Karpas-422 (cell line): ENCODE measurements around the gene ZDHHC22. TPM values are rescaled to one million over a fixed set of nuclear protein-coding genes. Genes with fewer than 3 reads are reported as not detected.

Experiments
- DNase-seq: peaks from one replicate; pipeline ENCODE4 v3.0.0-alpha.2; 2015
- H2AFZ ChIP-seq: fragments of 200-600 bp; sonication (generic); 2 replicates; pipeline ENCODE4 v1.6.1; 2014; ENCODE audit warnings: antibody characterized with exemption, low read length, mixed read lengths
- H3K27ac ChIP-seq: fragments of 200-600 bp; sonication (generic); 2 replicates; pipeline ENCODE4 v1.5.1; 2014; ENCODE audit warnings: mild to moderate bottlenecking, low read length, moderate library complexity
- H3K27me3 ChIP-seq: fragments of 200-600 bp; sonication (generic); 2 replicates; pipeline ENCODE4 v1.6.1; 2014; ENCODE audit warnings: low read length, mixed read lengths
- H3K36me3 ChIP-seq: fragments of 200-600 bp; sonication (generic); 2 replicates; pipeline ENCODE4 v1.6.1; 2014; ENCODE audit warnings: low read length, mixed read lengths; ENCODE audit not compliant: insufficient read depth
- H3K4me1 ChIP-seq: fragments of 200-600 bp; sonication (generic); 2 replicates; pipeline ENCODE4 v1.6.1; 2014; ENCODE audit warnings: mild to moderate bottlenecking, low read length, mixed read lengths
- H3K4me2 ChIP-seq: fragments of 200-600 bp; sonication (generic); 2 replicates; pipeline ENCODE4 v1.6.1; 2014; ENCODE audit warnings: low read length, low read depth, mild to moderate bottlenecking; ENCODE audit not compliant: poor library complexity, severe bottlenecking
- H3K4me3 ChIP-seq: fragments of 200-600 bp; sonication (generic); 2 replicates; pipeline ENCODE4 v1.5.1; 2014; ENCODE audit warnings: mild to moderate bottlenecking, antibody characterized with exemption, low read length, mixed read lengths
- H3K79me2 ChIP-seq: fragments of 200-600 bp; sonication (generic); 2 replicates; pipeline ENCODE4 v1.6.1; 2014; ENCODE audit warnings: mild to moderate bottlenecking, low read length, mixed read lengths
- H3K9ac ChIP-seq: fragments of 200-600 bp; sonication (generic); 2 replicates; pipeline ENCODE4 v1.6.0; 2014; ENCODE audit warnings: low read length
- H3K9me2 ChIP-seq: fragments of 200-600 bp; sonication (generic), shearing (Covaris generic); replicated peaks from 2 replicates; pipeline ENCODE4 v1.6.0; 2014; ENCODE audit warnings: mild to moderate bottlenecking, low read length, moderate library complexity; ENCODE audit not compliant: insufficient read depth
- H3K9me3 ChIP-seq: fragments of 300-700, 200-600 bp; sonication (generic); 2 replicates; pipeline ENCODE4 v1.6.1; 2014; ENCODE audit warnings: low read length, mixed read lengths
- H4K20me1 ChIP-seq: fragments of 200-600 bp; sonication (generic); 2 replicates; pipeline ENCODE4 v1.6.1; 2014; ENCODE audit warnings: mild to moderate bottlenecking, antibody characterized with exemption, low read length, low read depth; ENCODE audit not compliant: insufficient read depth
- total RNA-seq: library from RNA; depleted of rRNA; stranded (reverse); fragments of >200 nt; shearing (Covaris generic); gene quantifications from 2 replicates; pipeline ENCODE4 v1.2.3, GENCODE V29; 2014; ENCODE audit warnings: low replicate concordance

Gene ZDHHC22
- total RNA-seq, 1 experiment from 2014 or later: not detected

DNA sequence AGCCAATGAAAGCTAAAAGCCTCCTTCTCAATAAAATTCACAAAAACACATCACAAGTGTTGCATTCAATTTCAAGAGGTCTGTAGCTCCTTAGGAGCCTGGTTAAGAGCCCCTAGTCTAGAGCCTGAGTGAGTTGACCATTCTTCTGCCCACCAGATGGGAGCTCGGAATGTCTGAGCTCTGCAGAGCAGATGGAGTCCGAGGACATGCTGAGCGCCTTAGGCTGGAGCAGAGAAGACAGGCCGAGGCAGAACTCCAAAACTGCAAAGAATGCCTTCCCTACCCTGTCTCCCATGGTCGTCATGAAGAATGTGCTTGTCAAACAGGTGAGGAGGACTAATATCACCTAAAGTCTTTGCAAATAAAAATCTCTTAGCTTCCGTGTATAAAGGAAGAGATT, 31.9 kb downstream of the ZDHHC22 start:
- H3K4me2 ChIP-seq: no peak overlapping the region
- H3K27me3 ChIP-seq: no peaks in the 10 kb centered on the region
- 0 out of 2 replicates have a peak, but pooled peaks cover under 1% of the 10 kb centered on the region for H3K79me2 ChIP-seq
- peaks cover 3% of the 10 kb centered on the region; the same call in 1 of the 2 replicates for H4K20me1 ChIP-seq
- no peaks in the 10 kb centered on the region for H3K4me1 ChIP-seq
- no peak overlapping the region for H3K27ac ChIP-seq
- no peak for DNase-seq
- no peak overlapping the region for H3K4me3 ChIP-seq
- H3K36me3 ChIP-seq: peaks cover 16% of the 10 kb centered on the region
- no peak overlapping the region for H3K9ac ChIP-seq
- H3K9me3 ChIP-seq: no peaks in the 10 kb centered on the region
- no peak overlapping the region for H2AFZ ChIP-seq
- H3K9me2 ChIP-seq: no peaks in the 10 kb centered on the region

DNA sequence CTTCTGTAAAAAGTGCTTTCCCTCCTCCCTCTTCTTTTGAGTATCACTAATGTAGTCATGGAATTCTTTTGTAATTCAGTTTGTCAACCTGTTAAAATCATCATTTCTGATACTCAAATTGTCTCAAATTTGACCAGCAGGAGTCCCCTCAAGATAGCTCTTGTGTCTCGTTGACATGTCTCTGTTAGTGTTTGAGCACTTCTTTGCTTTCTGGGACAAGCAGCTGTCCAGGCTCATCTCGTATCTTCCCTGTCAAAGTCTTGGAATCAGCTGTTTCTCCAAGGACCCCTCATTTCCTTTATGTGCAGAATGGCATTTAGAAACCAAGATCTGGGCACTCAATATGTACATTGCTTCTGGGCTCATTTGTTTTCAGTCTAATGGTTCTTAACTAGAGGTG, 32.8 kb downstream of the ZDHHC22 start:
- H3K27ac ChIP-seq: no peak overlapping the region
- peaks cover 9% of the 10 kb centered on the region; the same call in 1 of the 2 replicates for H3K36me3 ChIP-seq
- peaks cover 8% of the 10 kb centered on the region for H3K79me2 ChIP-seq

DNA sequence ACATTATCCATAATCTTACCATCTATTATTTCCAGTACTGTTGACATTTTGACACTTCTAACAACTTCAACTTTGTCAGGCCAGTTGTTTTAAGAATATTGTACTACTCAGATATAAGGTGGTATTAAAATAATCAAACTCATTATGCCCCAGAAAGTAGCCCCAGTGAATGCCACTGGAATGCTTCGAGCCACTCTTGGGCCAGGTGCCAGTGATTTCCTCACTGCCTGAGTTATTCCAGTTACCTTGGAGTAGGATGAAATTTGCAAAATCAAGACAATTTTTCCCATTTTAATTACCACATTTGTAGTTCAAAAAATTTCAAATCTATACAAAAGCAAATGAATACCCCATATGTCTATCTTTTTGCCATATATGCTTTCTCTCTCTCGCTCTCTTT, 34.4 kb downstream of the ZDHHC22 start:
- H3K36me3 ChIP-seq: peaks cover 6% of the 10 kb centered on the region; the same call in 1 of the 2 replicates
- no peaks in the 10 kb centered on the region for H3K4me1 ChIP-seq

More for the DNA sequence above, 32.8 kb downstream of the ZDHHC22 start:
- Histone ChIP-seq H3K4me1 (no peaks in the 10 kb centered on the region), H2AFZ (no peak overlapping the region), H4K20me1 (peaks cover under 1% of the 10 kb centered on the region; the same call in 1 of the 2 replicates), H3K27me3 (no peaks in the 10 kb centered on the region), H3K9me3 (no peaks in the 10 kb centered on the region), H3K4me3 (no peak overlapping the region), H3K4me2 (no peak overlapping the region), H3K9me2 (no peaks in the 10 kb centered on the region), H3K9ac (no peak overlapping the region)
- no peak for DNase-seq

DNA sequence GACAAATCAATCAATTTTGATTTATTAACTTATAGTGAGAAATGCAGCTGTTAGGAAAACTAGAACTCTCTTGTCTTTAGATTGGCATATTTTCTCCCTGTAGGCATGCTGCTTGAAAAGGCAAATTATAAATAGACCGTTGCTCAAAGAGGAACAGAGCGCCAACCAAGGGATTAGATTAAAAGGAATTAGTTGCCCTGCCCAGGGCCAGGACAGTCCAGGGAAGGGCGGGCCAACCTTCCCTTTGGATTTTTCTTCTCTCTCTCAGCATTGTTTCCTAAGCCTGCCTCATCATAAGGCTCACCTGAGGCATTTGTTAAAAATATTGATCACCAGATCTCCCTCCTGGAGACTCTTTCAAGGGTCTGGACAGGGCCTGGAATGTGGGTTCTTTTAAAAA, 34.9 kb downstream of the ZDHHC22 start:
- no peak overlapping the region for H3K9ac ChIP-seq
- H3K36me3 ChIP-seq: peaks cover 2% of the 10 kb centered on the region; the same call in 1 of the 2 replicates
- H3K27ac ChIP-seq: no peak overlapping the region
- peaks cover 25% of the 10 kb centered on the region for H3K79me2 ChIP-seq
- no peaks in the 10 kb centered on the region for H3K9me2 ChIP-seq
- no peak overlapping the region for H2AFZ ChIP-seq
- no peaks in the 10 kb centered on the region for H3K9me3 ChIP-seq
- H3K4me3 ChIP-seq: no peak overlapping the region
- no peak overlapping the region for H3K4me2 ChIP-seq
- H3K4me1 ChIP-seq: peaks cover 4% of the 10 kb centered on the region
- DNase-seq: no peak
- no peaks in the 10 kb centered on the region; the same call in 1 of the 2 replicates for H4K20me1 ChIP-seq
- no peaks in the 10 kb centered on the region for H3K27me3 ChIP-seq

More for the DNA sequence above, 34.4 kb downstream of the ZDHHC22 start:
- H3K27me3 ChIP-seq: no peaks in the 10 kb centered on the region
- no peak overlapping the region for H2AFZ ChIP-seq
- H3K9me2 ChIP-seq: no peaks in the 10 kb centered on the region
- no peak for DNase-seq
- no peaks in the 10 kb centered on the region for H3K9me3 ChIP-seq
- no peak overlapping the region for H3K4me2 ChIP-seq
- peaks cover 21% of the 10 kb centered on the region for H3K79me2 ChIP-seq
- H3K27ac ChIP-seq: no peak overlapping the region
- H3K4me3 ChIP-seq: no peak overlapping the region
- H4K20me1 ChIP-seq: no peaks in the 10 kb centered on the region; the same call in 1 of the 2 replicates
- no peak overlapping the region for H3K9ac ChIP-seq

- Histone ChIP-seq H3K4me1 (peaks cover 17% of the 10 kb centered on the region), H3K79me2 (peaks cover 29% of the 10 kb centered on the region), H3K9me2 (no peaks in the 10 kb centered on the region)
Observed at GRCh38 chr14:77105145-77105939, 36.2 kb downstream of the ZDHHC22 start.

GRCh38 chr14:77104393-77104792, 37.2 kb downstream of the ZDHHC22 start:
- no peaks in the 10 kb centered on the region for H3K9me2 ChIP-seq
- no peaks in the 10 kb centered on the region for H3K9me3 ChIP-seq
- H3K4me2 ChIP-seq: no peak overlapping the region
- no peak overlapping the region for H3K27ac ChIP-seq
- H2AFZ ChIP-seq: no peak overlapping the region
- H4K20me1 ChIP-seq: no peaks in the 10 kb centered on the region; the same call in 1 of the 2 replicates
- DNase-seq: no peak
- peaks cover 25% of the 10 kb centered on the region for H3K4me1 ChIP-seq
- H3K36me3 ChIP-seq: 0 out of 2 replicates have a peak, but pooled peaks cover 2% of the 10 kb centered on the region
- H3K79me2 ChIP-seq: peaks cover 29% of the 10 kb centered on the region
- H3K4me3 ChIP-seq: no peak overlapping the region
- no peak overlapping the region for H3K9ac ChIP-seq
- H3K27me3 ChIP-seq: no peaks in the 10 kb centered on the region

More at GRCh38 chr14:77105145-77105939, 36.2 kb downstream of the ZDHHC22 start:
- no peak for DNase-seq
- Histone ChIP-seq H3K36me3 (0 out of 2 replicates have a peak, but pooled peaks cover 2% of the 10 kb centered on the region), H3K27me3 (no peaks in the 10 kb centered on the region), H3K27ac (no peak overlapping the region), H4K20me1 (no peaks in the 10 kb centered on the region; the same call in 1 of the 2 replicates), H3K9me3 (no peaks in the 10 kb centered on the region), H3K4me3 (no peak overlapping the region), H3K9ac (no peak overlapping the region), H3K4me2 (no peak overlapping the region), H2AFZ (no peak overlapping the region)

- Histone ChIP-seq H3K9ac (no peak overlapping the region), H2AFZ (no peak overlapping the region), H3K27me3 (no peaks in the 10 kb centered on the region), H3K79me2 (peaks cover 33% of the 10 kb centered on the region), H3K36me3 (0 out of 2 replicates have a peak, but pooled peaks cover 2% of the 10 kb centered on the region), H3K4me2 (no peak overlapping the region), H3K9me3 (no peaks in the 10 kb centered on the region), H3K9me2 (no peaks in the 10 kb centered on the region), H3K4me3 (no peak overlapping the region), H3K27ac (no peak overlapping the region), H3K4me1 (peaks cover 29% of the 10 kb centered on the region), H4K20me1 (no peaks in the 10 kb centered on the region; the same call in 1 of the 2 replicates)
- no peak for DNase-seq
Observed at GRCh38 chr14:77103951-77104350, 37.6 kb downstream of the ZDHHC22 start.

DNA sequence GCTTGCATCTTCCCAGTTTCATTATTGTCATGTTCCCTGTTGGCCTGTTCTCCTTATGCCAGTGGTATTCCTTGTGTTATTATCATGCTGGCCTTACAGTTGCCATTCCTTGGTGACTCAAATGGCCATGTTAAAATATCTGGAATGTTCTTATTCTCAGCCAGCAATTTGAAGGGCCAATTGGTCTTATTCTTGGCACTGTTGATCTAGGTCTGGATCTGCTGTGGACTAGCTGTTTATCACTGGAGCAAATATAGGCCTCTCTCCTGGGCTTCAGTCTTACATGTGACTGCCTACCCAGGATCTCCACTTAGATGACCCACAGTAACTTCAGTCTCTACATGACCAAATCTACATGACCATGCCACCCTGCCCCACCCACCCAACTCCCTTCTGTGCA, 38.1 kb downstream of the ZDHHC22 start:
- Histone ChIP-seq H3K4me1 (peaks cover 32% of the 10 kb centered on the region), H3K9me3 (no peaks in the 10 kb centered on the region), H3K4me3 (no peak overlapping the region), H3K27ac (no peak overlapping the region), H3K4me2 (no peak overlapping the region), H3K9ac (no peak overlapping the region), H3K9me2 (no peaks in the 10 kb centered on the region), H2AFZ (no peak overlapping the region), H3K36me3 (0 out of 2 replicates have a peak, but pooled peaks cover 2% of the 10 kb centered on the region), H3K79me2 (peaks cover 38% of the 10 kb centered on the region), H4K20me1 (no peaks in the 10 kb centered on the region; the same call in 1 of the 2 replicates), H3K27me3 (no peaks in the 10 kb centered on the region)
- DNase-seq: no peak
